Tibial nerve (tissue), 4 donors: Measurements from ENCODE around the gene ZNF530.

Experiments used
- EP300 ChIP-seq, 2 donors: sonication (generic); formaldehyde crosslinking; IDR thresholded peaks; one replicate each; pipeline ENCODE4 v1.6.1; 2017; ENCODE audit warnings: antibody characterized with exemption in 2 of 2, mild to moderate bottlenecking in 1 of 2
- POLR2A ChIP-seq, 2 donors: fragments of 450-650 bp; IDR thresholded peaks; one replicate each; pipeline ENCODE4 v1.6.1; 2017; ENCODE audit warnings: antibody characterized with exemption in 2 of 2, mild to moderate bottlenecking in 2 of 2, moderate library complexity in 2 of 2
- TF ChIP-seq, protein P1 (sequence below), 5 experiments: fragments of 200-600 bp in 3 of 5; fragments of 450-650 bp in 2 of 5; sonication (generic) in 3 of 5; IDR thresholded peaks; one replicate each; pipeline ENCODE4 v1.5.1; 2016 to 2019; ENCODE audit warnings: antibody characterized with exemption in 5 of 5, mild to moderate bottlenecking in 3 of 5, moderate library complexity in 2 of 5

DNA sequence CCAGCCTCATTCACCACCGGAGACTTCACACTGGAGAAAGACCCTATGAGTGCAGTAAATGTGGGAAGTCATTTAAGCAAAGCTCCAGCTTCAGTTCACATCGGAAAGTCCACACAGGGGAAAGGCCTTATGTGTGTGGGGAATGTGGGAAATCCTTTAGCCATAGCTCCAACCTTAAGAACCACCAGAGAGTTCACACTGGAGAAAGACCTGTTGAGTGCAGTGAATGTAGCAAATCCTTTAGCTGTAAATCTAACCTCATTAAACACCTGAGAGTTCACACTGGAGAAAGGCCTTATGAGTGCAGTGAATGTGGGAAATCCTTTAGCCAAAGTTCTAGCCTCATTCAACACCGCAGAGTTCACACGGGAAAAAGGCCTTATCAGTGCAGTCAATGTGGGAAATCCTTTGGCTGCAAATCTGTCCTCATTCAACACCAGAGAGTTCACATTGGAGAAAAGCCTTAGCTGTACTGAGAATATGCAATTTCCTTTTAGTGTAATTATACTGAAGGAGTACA, 42.1 kb downstream of the ZNF530 start:
- no peak for TF ChIP-seq POLR2A (IDR thresholded peaks at IDR 0.05)
- TF ChIP-seq, protein P1, sequence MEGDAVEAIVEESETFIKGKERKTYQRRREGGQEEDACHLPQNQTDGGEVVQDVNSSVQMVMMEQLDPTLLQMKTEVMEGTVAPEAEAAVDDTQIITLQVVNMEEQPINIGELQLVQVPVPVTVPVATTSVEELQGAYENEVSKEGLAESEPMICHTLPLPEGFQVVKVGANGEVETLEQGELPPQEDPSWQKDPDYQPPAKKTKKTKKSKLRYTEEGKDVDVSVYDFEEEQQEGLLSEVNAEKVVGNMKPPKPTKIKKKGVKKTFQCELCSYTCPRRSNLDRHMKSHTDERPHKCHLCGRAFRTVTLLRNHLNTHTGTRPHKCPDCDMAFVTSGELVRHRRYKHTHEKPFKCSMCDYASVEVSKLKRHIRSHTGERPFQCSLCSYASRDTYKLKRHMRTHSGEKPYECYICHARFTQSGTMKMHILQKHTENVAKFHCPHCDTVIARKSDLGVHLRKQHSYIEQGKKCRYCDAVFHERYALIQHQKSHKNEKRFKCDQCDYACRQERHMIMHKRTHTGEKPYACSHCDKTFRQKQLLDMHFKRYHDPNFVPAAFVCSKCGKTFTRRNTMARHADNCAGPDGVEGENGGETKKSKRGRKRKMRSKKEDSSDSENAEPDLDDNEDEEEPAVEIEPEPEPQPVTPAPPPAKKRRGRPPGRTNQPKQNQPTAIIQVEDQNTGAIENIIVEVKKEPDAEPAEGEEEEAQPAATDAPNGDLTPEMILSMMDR (IDR thresholded peaks at IDR 0.05) = no peak
- TF ChIP-seq EP300 (IDR thresholded peaks at IDR 0.05) = no peak
